SK-N-SH treated with all-trans-retinoic acid at 6 μM for 48 hours (cell line): ENCODE measurements around the gene USP30.

Experiments
- ARNTL ChIP-seq: fragments of 450-650 bp; formaldehyde crosslinking; IDR thresholded peaks from 2 replicates; pipeline ENCODE4 v1.5.0; 2020; ENCODE audit warnings: low read depth, mild to moderate bottlenecking, moderate library complexity, borderline replicate concordance
- CSDC2 ChIP-seq: fragments of 250-450 bp; sonication (Bioruptor Pico); IDR thresholded peaks from 2 replicates; pipeline ENCODE4 v1.5.0; 2020; ENCODE audit warnings: mild to moderate bottlenecking, moderate library complexity
- CSRNP3 ChIP-seq: fragments of 250-450 bp; sonication (Bioruptor Pico); IDR thresholded peaks from 2 replicates; pipeline ENCODE4 v1.5.1; 2021; ENCODE audit warnings: mild to moderate bottlenecking, moderate library complexity
- ESRRG ChIP-seq: fragments of 250-450 bp; sonication (Bioruptor Pico); IDR thresholded peaks from 2 replicates; pipeline ENCODE4 v1.6.1; 2021; ENCODE audit warnings: mild to moderate bottlenecking
- GLIS3 ChIP-seq: fragments of 250-450 bp; sonication (Bioruptor Pico); IDR thresholded peaks from 2 replicates; pipeline ENCODE4 v1.5.0; 2020; ENCODE audit warnings: mild to moderate bottlenecking, moderate library complexity
- ISL1 ChIP-seq: fragments of 250-450 bp; sonication (Bioruptor Pico); IDR thresholded peaks from 2 replicates; pipeline ENCODE4 v2.1.2; 2022; ENCODE audit warnings: mild to moderate bottlenecking, moderate library complexity
- OSR1 ChIP-seq: fragments of 250-450 bp; sonication (Bioruptor Pico); IDR thresholded peaks from 2 replicates; pipeline ENCODE4 v1.8.0; 2022; ENCODE audit warnings: moderate library complexity, mild to moderate bottlenecking, inconsistent platforms
- PPARA ChIP-seq: fragments of 250-450 bp; sonication (Bioruptor Pico); IDR thresholded peaks from 2 replicates; pipeline ENCODE4 v1.5.0; 2020; ENCODE audit warnings: mild to moderate bottlenecking, borderline replicate concordance
- ZFP3 ChIP-seq: fragments of 250-450 bp; sonication (Bioruptor Pico); IDR thresholded peaks from 2 replicates; pipeline ENCODE4 v1.5.0; 2020; ENCODE audit warnings: mild to moderate bottlenecking, moderate library complexity
- ZNF70 ChIP-seq: fragments of 450-650 bp; formaldehyde crosslinking; IDR thresholded peaks from 2 replicates; pipeline ENCODE4 v1.5.0; 2020; ENCODE audit warnings: mild to moderate bottlenecking, moderate library complexity

DNA sequence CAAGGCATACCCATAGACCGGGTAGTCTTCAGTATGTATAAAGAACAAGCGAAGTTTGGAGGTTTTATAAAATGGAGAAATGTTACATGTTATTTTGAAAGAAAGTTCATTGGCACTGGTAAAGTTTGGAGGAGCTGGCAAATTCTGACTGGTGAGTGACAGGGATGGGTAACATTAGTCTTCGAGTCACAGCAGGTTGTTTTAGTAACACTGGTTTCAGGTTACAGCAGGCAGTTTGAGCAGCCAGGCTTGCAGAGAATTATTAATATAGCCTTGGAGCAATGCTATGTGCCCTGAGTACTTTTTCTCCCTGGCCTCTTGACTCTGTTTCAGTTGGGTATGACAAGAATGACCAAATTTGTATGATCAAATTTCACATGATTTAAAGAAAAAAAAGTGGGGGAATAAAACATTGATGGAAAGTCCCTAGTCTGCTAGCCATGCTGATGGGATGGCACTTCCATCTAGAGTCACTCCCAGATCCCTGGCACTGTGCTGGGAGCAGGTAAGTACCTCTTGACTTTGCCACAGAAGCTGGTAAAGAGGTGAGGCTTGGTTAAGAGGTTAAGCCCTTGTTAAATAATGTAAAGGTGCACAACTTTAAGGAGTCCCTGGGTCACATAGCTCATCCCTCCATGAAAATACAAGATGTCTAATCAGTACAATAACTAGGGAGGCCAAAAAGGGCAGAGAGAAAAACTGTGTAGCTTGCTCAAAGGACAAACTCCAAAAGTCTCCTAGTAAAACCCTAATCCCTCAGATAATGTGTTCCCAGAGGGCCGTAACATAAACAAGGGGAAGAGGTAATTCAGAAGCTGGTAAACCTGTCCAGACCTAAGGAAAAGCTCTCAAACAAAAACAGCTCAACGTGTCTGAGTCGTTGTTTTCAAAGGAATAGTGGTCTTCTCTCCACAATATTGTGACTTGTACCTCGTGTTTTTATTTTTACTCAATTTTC, 18.9 kb upstream of the USP30 start:
- TF ChIP-seq ESRRG, result no peak
- no peak for TF ChIP-seq ISL1 (CRISPR knock-in tag)
- TF ChIP-seq CSDC2, result no peak
- TF ChIP-seq ZFP3 (CRISPR knock-in tag), result no peak
- TF ChIP-seq ZNF70, result no peak
- TF ChIP-seq PPARA (CRISPR knock-in tag), result no peak
- no peak for TF ChIP-seq ARNTL (CRISPR knock-in tag)
- no peak for TF ChIP-seq CSRNP3 (CRISPR knock-in tag)
- no peak for TF ChIP-seq GLIS3 (CRISPR knock-in tag)
- TF ChIP-seq OSR1 (CRISPR knock-in tag), result no peak
